Smooth muscle cell (in vitro differentiated cells): Measurements from ENCODE around the gene MCIDAS. TPM values are rescaled to one million over a fixed set of nuclear protein-coding genes. Genes with fewer than 3 reads are reported as not detected.

Experiments used
- DNase-seq: peaks from one replicate; lab custom pipeline; 2025; ENCODE audit not compliant: unreplicated experiment; lab: John Stamatoyannopoulos, UW
- H2AFZ ChIP-seq: fragments of 200-600 bp; sonication (generic); 2 replicates; pipeline ENCODE4 v1.6.0; 2016; ENCODE audit warnings: antibody characterized with exemption, low read depth, mild to moderate bottlenecking
- H3F3A ChIP-seq: fragments of 200-600 bp; sonication (generic); 2 replicates; pipeline ENCODE4 v1.6.0; 2017; ENCODE audit warnings: antibody characterized with exemption, low read depth
- H3K27ac ChIP-seq: fragments of 200-600 bp; sonication (generic); 2 replicates; pipeline ENCODE4 v1.5.1; 2016; ENCODE audit warnings: low read depth, mild to moderate bottlenecking
- H3K27me3 ChIP-seq: fragments of 200-600 bp; sonication (generic); 2 replicates; pipeline ENCODE4 v1.6.1; 2016; ENCODE audit warnings: low read depth, mild to moderate bottlenecking
- H3K36me3 ChIP-seq: fragments of 200-600 bp; sonication (generic); 2 replicates; pipeline ENCODE4 v1.5.1; 2016; ENCODE audit warnings: low read depth
- H3K4me1 ChIP-seq: fragments of 200-600 bp; sonication (generic); 2 replicates; pipeline ENCODE4 v1.5.1; 2016; ENCODE audit warnings: low read depth
- H3K4me2 ChIP-seq: fragments of 200-600 bp; sonication (generic); 2 replicates; pipeline ENCODE4 v1.6.0; 2016; ENCODE audit warnings: mild to moderate bottlenecking
- H3K4me3 ChIP-seq: fragments of 200-600 bp; sonication (generic); 2 replicates; pipeline ENCODE4 v1.5.1; 2016; ENCODE audit warnings: mild to moderate bottlenecking
- H3K79me2 ChIP-seq: fragments of 200-600 bp; sonication (generic); 2 replicates; pipeline ENCODE4 v1.6.0; 2016; ENCODE audit warnings: low read depth, mild to moderate bottlenecking
- H3K9ac ChIP-seq: fragments of 200-600 bp; sonication (generic); 2 replicates; pipeline ENCODE4 v1.6.0; 2016; ENCODE audit warnings: low read depth
- H3K9me3 ChIP-seq: fragments of 200-600 bp; sonication (generic); replicated peaks from 2 replicates; pipeline ENCODE4 v1.5.1; 2016; ENCODE audit warnings: low read depth
- H4K20me1 ChIP-seq: fragments of 200-600 bp; sonication (generic); 2 replicates; pipeline ENCODE4 v1.6.0; 2016; ENCODE audit warnings: low read depth
- WGBS: methylation state at CpG from one replicate; pipeline ENCODE4 v1.1.7; 2016; ENCODE audit warnings: low lambda C conversion rate; 5-methylcytosine and 5-hydroxymethylcytosine counted together
- polyA plus RNA-seq: library from polyadenylated mRNA; unstranded; fragments of >200 nt; fragmentation: Nextera tagmentation; extraction: Ambion mirVana; gene quantifications from 2 replicates; pipeline ENCODE4 v1.2.1, GENCODE V29; 2016
- total RNA-seq: library from RNA; depleted of rRNA; stranded (reverse); fragments of >200 nt; gene quantifications from 2 replicates; pipeline ENCODE4 v1.2.3, GENCODE V29; 2014
- TF ChIP-seq, protein P1 (sequence below): fragments of 200-600 bp; sonication (generic); IDR thresholded peaks from 2 replicates; pipeline ENCODE4 v1.5.1; 2017; ENCODE audit warnings: borderline replicate concordance, mild to moderate bottlenecking, antibody characterized with exemption; ENCODE audit not compliant: insufficient read depth, poor library complexity, severe bottlenecking

The MCIDAS gene
- total and polyA plus RNA-seq, 2 experiments from 2014 or later: not detected

- Histone ChIP-seq H3F3A (no peaks in the 10 kb centered on the region), H2AFZ (no peak overlapping the region), H3K9ac (no peak overlapping the region), H4K20me1 (no peaks in the 10 kb centered on the region), H3K4me1 (peaks cover 26% of the 10 kb centered on the region), H3K27ac (no peak overlapping the region), H3K9me3 (no peaks in the 10 kb centered on the region), H3K27me3 (peaks cover 100% of the 10 kb centered on the region), H3K4me3 (peak overlapping the region; percentile 65), H3K4me2 (peak overlapping the region; percentile 99), H3K36me3 (no peaks in the 10 kb centered on the region), H3K79me2 (no peaks in the 10 kb centered on the region)
- TF ChIP-seq, protein P1, sequence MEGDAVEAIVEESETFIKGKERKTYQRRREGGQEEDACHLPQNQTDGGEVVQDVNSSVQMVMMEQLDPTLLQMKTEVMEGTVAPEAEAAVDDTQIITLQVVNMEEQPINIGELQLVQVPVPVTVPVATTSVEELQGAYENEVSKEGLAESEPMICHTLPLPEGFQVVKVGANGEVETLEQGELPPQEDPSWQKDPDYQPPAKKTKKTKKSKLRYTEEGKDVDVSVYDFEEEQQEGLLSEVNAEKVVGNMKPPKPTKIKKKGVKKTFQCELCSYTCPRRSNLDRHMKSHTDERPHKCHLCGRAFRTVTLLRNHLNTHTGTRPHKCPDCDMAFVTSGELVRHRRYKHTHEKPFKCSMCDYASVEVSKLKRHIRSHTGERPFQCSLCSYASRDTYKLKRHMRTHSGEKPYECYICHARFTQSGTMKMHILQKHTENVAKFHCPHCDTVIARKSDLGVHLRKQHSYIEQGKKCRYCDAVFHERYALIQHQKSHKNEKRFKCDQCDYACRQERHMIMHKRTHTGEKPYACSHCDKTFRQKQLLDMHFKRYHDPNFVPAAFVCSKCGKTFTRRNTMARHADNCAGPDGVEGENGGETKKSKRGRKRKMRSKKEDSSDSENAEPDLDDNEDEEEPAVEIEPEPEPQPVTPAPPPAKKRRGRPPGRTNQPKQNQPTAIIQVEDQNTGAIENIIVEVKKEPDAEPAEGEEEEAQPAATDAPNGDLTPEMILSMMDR: no peak
- WGBS: 6% methylated on average over 36 of the region's 48 CpGs
- no peak for DNase-seq
Measured at GRCh38 chr5:55231029-55231918, 4.2 kb upstream of the MCIDAS start.

- H3K4me3 ChIP-seq: no peak overlapping the region
- H3F3A ChIP-seq: no peaks in the 10 kb centered on the region
- no peaks in the 10 kb centered on the region for H3K9me3 ChIP-seq
- no peak overlapping the region for H2AFZ ChIP-seq
- H3K27ac ChIP-seq: no peak overlapping the region
- TF ChIP-seq, protein P1: no peak
- peaks cover 100% of the 10 kb centered on the region for H3K27me3 ChIP-seq
- no peak for DNase-seq
- no peaks in the 10 kb centered on the region for H3K79me2 ChIP-seq
- no peaks in the 10 kb centered on the region for H3K36me3 ChIP-seq
- peaks cover 26% of the 10 kb centered on the region for H3K4me1 ChIP-seq
- H4K20me1 ChIP-seq: no peaks in the 10 kb centered on the region
- H3K4me2 ChIP-seq: no peak overlapping the region
- no peak overlapping the region for H3K9ac ChIP-seq
- WGBS: 62% methylated on average over 8 of the region's 8 CpGs
Measured at GRCh38 chr5:55230086-55230629, 3.0 kb upstream of the MCIDAS start.

- Histone ChIP-seq H3K9ac (no peak overlapping the region), H3K27ac (no peak overlapping the region), H3K4me2 (peak overlapping the region; percentile 86), H3K36me3 (no peaks in the 10 kb centered on the region), H3K4me3 (peak overlapping the region; percentile 41), H3K79me2 (no peaks in the 10 kb centered on the region), H3K27me3 (peaks cover 100% of the 10 kb centered on the region), H2AFZ (peak overlapping the region; percentile 9), H3F3A (no peaks in the 10 kb centered on the region), H3K4me1 (peaks cover 27% of the 10 kb centered on the region), H4K20me1 (no peaks in the 10 kb centered on the region), H3K9me3 (no peaks in the 10 kb centered on the region)
- 8% methylated on average over 30 of the region's 30 CpGs for WGBS
- no peak for DNase-seq
- TF ChIP-seq, protein P1: no peak
Measured at GRCh38 chr5:55227664-55228430, 732 bp upstream of the MCIDAS start.
